Tibial artery (tissue), 4 donors: ENCODE results near the gene OR8G1.
"Not testable (repeated sequence)": the region's sequence is repeated elsewhere in the genome, so short reads cannot be mapped to it uniquely, and the experiment has no call there.

ENCODE experiments used
- DNase-seq, 2 donors: peaks; one replicate each; pipeline ENCODE4 v3.0.0-alpha.2; 2019
- H3K27ac ChIP-seq, 2 donors: fragments of 200-600 bp; sonication (generic) in 1 of 2; 1 replicate in 1 of 2; 2 replicates in 1 of 2; pipeline ENCODE4 v1.5.1; 2018 to 2019; ENCODE audit warnings: mild to moderate bottlenecking in 1 of 2
- H3K27me3 ChIP-seq, 2 donors: fragments of 200-600 bp; sonication (generic) in 1 of 2; one replicate each; pipeline versions ENCODE4 v1.5.1 to v1.6.0; 2016 to 2019
- H3K36me3 ChIP-seq, 3 donors: fragments of 200-600 bp; sonication (generic) in 2 of 3; one replicate each; pipeline ENCODE4 v1.5.1; 2016 to 2019; ENCODE audit warnings: mild to moderate bottlenecking in 2 of 3
- H3K4me1 ChIP-seq, 4 donors: fragments of 200-600 bp; sonication (generic) in 2 of 4; 1 replicate in 3 of 4; 2 replicates in 1 of 4; pipeline ENCODE4 v1.5.1; 2016 to 2019
- H3K4me3 ChIP-seq, 2 donors: fragments of 200-600 bp; sonication (generic) in 1 of 2; 1 replicate in 1 of 2; 2 replicates in 1 of 2; pipeline ENCODE4 v1.5.1; 2018 to 2019; ENCODE audit warnings: mild to moderate bottlenecking in 2 of 2
- H3K9me3 ChIP-seq, 3 donors: fragments of 200-600 bp; sonication (generic) in 1 of 3; one replicate each; pipeline ENCODE4 v1.5.1; 2016 to 2019
- CTCF ChIP-seq, 2 experiments: fragments of 200-600 bp in 1 of 2; fragments of 450-650 bp in 1 of 2; IDR thresholded peaks; one replicate each; pipeline ENCODE4 v1.5.1; 2017 to 2019; ENCODE audit warnings: antibody characterized with exemption in 2 of 2, mild to moderate bottlenecking in 1 of 2, moderate library complexity in 1 of 2
- intact Hi-C: fragments of 100-400 bp; cut with DNase I; formaldehyde crosslinking; loops from one replicate; pipeline ENCODE4 v1.15.0; 2023; ENCODE audit warnings: low total_unique reads

The OR8G1 gene

GRCh38 chr11:124256076-124256475 lies 15.2 kb downstream of the OR8G1 start, which contains the start of gene OR8G5:
TSS of gene OR8G5 (plus strand) at chr11:124256376. CDS start at chr11:124264932, 8,556 bp downstream.
- Histone ChIP-seq H3K27ac (no peak within 1 kb of the TSS), H3K36me3 (no peaks in the 10 kb centered on the region), H3K4me3 (no peak within 1 kb of the TSS), H3K4me1 (no peaks in the 10 kb centered on the region), H3K9me3 (no peaks in the 10 kb centered on the region), H3K27me3 (no peaks in the 10 kb centered on the region)
- no peak for TF ChIP-seq CTCF (IDR thresholded peaks at IDR 0.05)
- intact Hi-C loops = no loop called here
- no peak for DNase-seq

- H3K9me3 ChIP-seq, DNase-seq, H3K4me3 ChIP-seq, H3K4me1 ChIP-seq, H3K36me3 ChIP-seq, intact Hi-C loops, H3K27me3 ChIP-seq, H3K27ac ChIP-seq: not testable (repeated sequence)
Observed at GRCh38 chr11:124265041-124265440, 24.1 kb downstream of the OR8G1 start.

- H3K9me3 ChIP-seq, H3K36me3 ChIP-seq, H3K27me3 ChIP-seq, H3K27ac ChIP-seq, H3K4me3 ChIP-seq, H3K4me1 ChIP-seq, intact Hi-C loops, DNase-seq: not testable (repeated sequence)
Observed at GRCh38 chr11:124270886-124271285, 30.0 kb downstream of the OR8G1 start.

- Histone ChIP-seq H3K4me1 (no peaks in the 10 kb centered on the region), H3K27me3 (no peaks in the 10 kb centered on the region), H3K27ac (no peak overlapping the region), H3K36me3 (no peaks in the 10 kb centered on the region), H3K9me3 (no peaks in the 10 kb centered on the region), H3K4me3 (no peak overlapping the region)
- TF ChIP-seq CTCF (IDR thresholded peaks at IDR 0.05) = no peak
- intact Hi-C loops = no loop called here
- no peak for DNase-seq
Observed at GRCh38 chr11:124274000-124274399, 33.1 kb downstream of the OR8G1 start.

GRCh38 chr11:124276081-124276480 lies 35.2 kb downstream of the OR8G1 start:
- no peaks in the 10 kb centered on the region for H3K9me3 ChIP-seq
- intact Hi-C loops = no loop called here
- no peak for TF ChIP-seq CTCF (IDR thresholded peaks at IDR 0.05)
- H3K27me3 ChIP-seq = no peaks in the 10 kb centered on the region
- no peaks in the 10 kb centered on the region for H3K4me1 ChIP-seq
- DNase-seq = no peak
- H3K27ac ChIP-seq = no peak overlapping the region
- H3K36me3 ChIP-seq = no peaks in the 10 kb centered on the region
- no peak overlapping the region for H3K4me3 ChIP-seq

- no peak for DNase-seq
- Histone ChIP-seq H3K4me3 (no peak overlapping the region), H3K4me1 (no peaks in the 10 kb centered on the region), H3K36me3 (no peaks in the 10 kb centered on the region), H3K27me3 (no peaks in the 10 kb centered on the region), H3K9me3 (no peaks in the 10 kb centered on the region), H3K27ac (no peak overlapping the region)
- TF ChIP-seq CTCF (IDR thresholded peaks at IDR 0.05) = no peak
- intact Hi-C loops = no loop called here
Observed at GRCh38 chr11:124277207-124277606, 36.3 kb downstream of the OR8G1 start.

- intact Hi-C loops = no loop called here
- no peak overlapping the region for H3K4me3 ChIP-seq
- no peak for DNase-seq
- no peak for TF ChIP-seq CTCF (IDR thresholded peaks at IDR 0.05)
- H3K4me1 ChIP-seq = no peaks in the 10 kb centered on the region
- no peaks in the 10 kb centered on the region for H3K36me3 ChIP-seq
- no peaks in the 10 kb centered on the region for H3K9me3 ChIP-seq
- H3K27ac ChIP-seq = no peak overlapping the region
- H3K27me3 ChIP-seq = no peaks in the 10 kb centered on the region
Observed at GRCh38 chr11:124277804-124278203, 36.9 kb downstream of the OR8G1 start.
